Measurements from ENCODE around the gene CCL7. TPM values are rescaled to one million over a fixed set of nuclear protein-coding genes. Genes with fewer than 3 reads are reported as not detected.

Gene CCL7
- polyA plus RNA-seq, 1 donor from 2014 or later: not detected

GRCh38 chr17:34234616-34235015, 35.4 kb upstream of the CCL7 start:
- Histone ChIP-seq H3K9me3 (ENCODE audit: low read length) (no peaks in the 10 kb centered on the region), H3K79me2 (replicated peaks; ENCODE audit: insufficient read depth, low read length) (no peaks in the 10 kb centered on the region), H3K4me2 (ENCODE audit: low read length) (no peak overlapping the region), H3K27me3 (ENCODE audit: insufficient read depth, low read depth, low read length) (no peaks in the 10 kb centered on the region), H2AFZ (ENCODE audit: low read depth, low read length) (no peak overlapping the region), H3K4me3 (ENCODE audit: low read length) (no peak overlapping the region), H3K36me3 (ENCODE audit: insufficient read depth, low read length) (no peaks in the 10 kb centered on the region), H3F3A (ENCODE audit: insufficient read depth, low read length, poor library complexity, severe bottlenecking) (no peaks in the 10 kb centered on the region), H3K27ac (ENCODE audit: low read length) (no peak overlapping the region), H3K9me2 (ENCODE audit: insufficient read depth, low read length) (no peaks in the 10 kb centered on the region), H3K9ac (ENCODE audit: low read length) (no peak overlapping the region), H4K20me1 (ENCODE audit: insufficient read depth) (no peaks in the 10 kb centered on the region)
- no peak for TF ChIP-seq TAF1 (IDR thresholded peaks at IDR 0.05; ENCODE audit: low read depth)
- TF ChIP-seq EZH2 (IDR thresholded peaks at IDR 0.05; ENCODE audit: borderline replicate concordance, insufficient read depth, low read length, poor library complexity, severe bottlenecking): no peak
- TF ChIP-seq RAD21 (conservative IDR thresholded peaks at IDR 0.05): no peak
- no peak for TF ChIP-seq MXI1 (conservative IDR thresholded peaks at IDR 0.05; ENCODE audit: poor library complexity, severe bottlenecking)
- TF ChIP-seq REST (IDR thresholded peaks at IDR 0.05; ENCODE audit: borderline replicate concordance): no peak
- TF ChIP-seq POLR2AphosphoS5 (IDR thresholded peaks at IDR 0.05): no peak
- TF ChIP-seq CTCF (IDR thresholded peaks at IDR 0.05; ENCODE audit: poor library complexity, severe bottlenecking): no peak
- TF ChIP-seq SMC3 (conservative IDR thresholded peaks at IDR 0.05; ENCODE audit: poor library complexity): no peak
- TF ChIP-seq EP300 (conservative IDR thresholded peaks at IDR 0.05; ENCODE audit: poor library complexity, severe bottlenecking): no peak

- no peaks in the 10 kb centered on the region for H3F3A ChIP-seq (ENCODE audit: insufficient read depth, low read length, poor library complexity, severe bottlenecking)
- no peaks in the 10 kb centered on the region for H3K9me3 ChIP-seq (ENCODE audit: low read length)
- no peak overlapping the region for H3K4me3 ChIP-seq (ENCODE audit: low read length)
- no peaks in the 10 kb centered on the region for H4K20me1 ChIP-seq (ENCODE audit: insufficient read depth)
- H3K27ac ChIP-seq (ENCODE audit: low read length): no peak overlapping the region
- H3K4me2 ChIP-seq (ENCODE audit: low read length): no peak overlapping the region
- TF ChIP-seq EP300 (conservative IDR thresholded peaks at IDR 0.05; ENCODE audit: poor library complexity, severe bottlenecking) (no peak), RAD21 (conservative IDR thresholded peaks at IDR 0.05) (no peak), CTCF (IDR thresholded peaks at IDR 0.05; ENCODE audit: poor library complexity, severe bottlenecking) (no peak), TAF1 (IDR thresholded peaks at IDR 0.05; ENCODE audit: low read depth) (no peak), REST (IDR thresholded peaks at IDR 0.05; ENCODE audit: borderline replicate concordance) (no peak), EZH2 (IDR thresholded peaks at IDR 0.05; ENCODE audit: borderline replicate concordance, insufficient read depth, low read length, poor library complexity, severe bottlenecking) (no peak), MXI1 (conservative IDR thresholded peaks at IDR 0.05; ENCODE audit: poor library complexity, severe bottlenecking) (no peak), POLR2AphosphoS5 (IDR thresholded peaks at IDR 0.05) (no peak), SMC3 (conservative IDR thresholded peaks at IDR 0.05; ENCODE audit: poor library complexity) (no peak)
- no peak overlapping the region for H2AFZ ChIP-seq (ENCODE audit: low read depth, low read length)
- H3K79me2 ChIP-seq (replicated peaks; ENCODE audit: insufficient read depth, low read length): no peaks in the 10 kb centered on the region
- H3K9me2 ChIP-seq (ENCODE audit: insufficient read depth, low read length): no peaks in the 10 kb centered on the region
- no peaks in the 10 kb centered on the region for H3K27me3 ChIP-seq (ENCODE audit: insufficient read depth, low read depth, low read length)
- no peak overlapping the region for H3K9ac ChIP-seq (ENCODE audit: low read length)
- no peaks in the 10 kb centered on the region for H3K36me3 ChIP-seq (ENCODE audit: insufficient read depth, low read length)
Measured at GRCh38 chr17:34235389-34236028, 34.5 kb upstream of the CCL7 start.

All from neural cell (in vitro differentiated cells).